Gastroesophageal sphincter (tissue), 4 donors: ENCODE results near the gene MPST. TPM values are rescaled to one million over a fixed set of nuclear protein-coding genes. Genes with fewer than 3 reads are reported as not detected.

ENCODE experiments used
- ATAC-seq: fragments of 150-250 bp; one replicate; pipeline ENCODE4 v1.9.1; 2016; ENCODE audit warnings: mild to moderate bottlenecking, moderate library complexity
- H3K27ac ChIP-seq, 4 donors: fragments of 200-600 bp; sonication (generic) in 3 of 4; 1 replicate in 3 of 4; 2 replicates in 1 of 4; pipeline ENCODE4 v1.5.1; 2016 to 2019
- H3K27me3 ChIP-seq: fragments of 200-600 bp; sonication (generic); one replicate; pipeline ENCODE4 v1.5.1; 2019
- H3K36me3 ChIP-seq, 2 donors: fragments of 200-600 bp; sonication (generic); one replicate each; pipeline ENCODE4 v1.5.1; 2019; ENCODE audit warnings: control low read depth in 1 of 2
- H3K4me1 ChIP-seq, 3 donors: fragments of 200-600 bp; sonication (generic); 1 replicate in 2 of 3; 2 replicates in 1 of 3; pipeline ENCODE4 v1.5.1; 2016 to 2019; ENCODE audit warnings: control low read depth in 2 of 3
- H3K4me3 ChIP-seq, 2 donors: fragments of 200-600 bp; sonication (generic); one replicate each; pipeline ENCODE4 v1.5.1; 2019; ENCODE audit warnings: mild to moderate bottlenecking in 1 of 2, moderate library complexity in 1 of 2
- H3K9me3 ChIP-seq, 3 donors: fragments of 200-600 bp; sonication (generic); one replicate each; pipeline ENCODE4 v1.5.1; 2017 to 2019; ENCODE audit warnings: control low read depth in 2 of 3
- CTCF ChIP-seq, 4 experiments: fragments of 200-600 bp in 2 of 4; fragments of 450-650 bp in 2 of 4; sonication (generic) in 1 of 4; IDR thresholded peaks; one replicate each; pipeline ENCODE4 v1.5.1; 2017 to 2019; ENCODE audit warnings: antibody characterized with exemption in 4 of 4, mild to moderate bottlenecking in 2 of 4, moderate library complexity in 2 of 4
- EP300 ChIP-seq: sonication (generic); formaldehyde crosslinking; IDR thresholded peaks from one replicate; pipeline ENCODE4 v1.6.1; 2017; ENCODE audit warnings: antibody characterized with exemption, mild to moderate bottlenecking
- POLR2A ChIP-seq, 2 donors: fragments of 450-650 bp; IDR thresholded peaks; one replicate each; pipeline ENCODE4 v1.6.1; 2017; ENCODE audit warnings: antibody characterized with exemption in 2 of 2, mild to moderate bottlenecking in 2 of 2, moderate library complexity in 1 of 2
- POLR2AphosphoS5 ChIP-seq: sonication (generic); formaldehyde crosslinking; IDR thresholded peaks from one replicate; pipeline ENCODE4 v1.6.1; 2017; ENCODE audit warnings: antibody characterized with exemption
- WGBS, 2 donors: methylation state at CpG; one replicate each; pipeline ENCODE4 v1.1.5; 2018; ENCODE audit warnings: low coverage in 1 of 2; 5-methylcytosine and 5-hydroxymethylcytosine counted together
- total RNA-seq, 4 donors: library from RNA; depleted of rRNA; stranded (reverse); fragments of >200 nt; gene quantifications; one replicate each; pipeline ENCODE4 v1.1.0, GENCODE V29; 2016

The MPST gene
- total RNA-seq, 4 donors from 2014 or later = 102 to 144 (median 113) TPM

GRCh38 chr22:37012956-37013355 lies 6.6 kb upstream of the MPST start:
- TF ChIP-seq EP300 = no peak
- TF ChIP-seq CTCF (IDR thresholded peaks at IDR 0.05) = no peak
- no peak for TF ChIP-seq POLR2AphosphoS5
- TF ChIP-seq POLR2A (IDR thresholded peaks at IDR 0.05) = no peak
- Histone ChIP-seq H3K4me3 (no peak overlapping the region), H3K27ac (peak overlapping the region in 1 of 4 donors; percentile 7), H3K36me3 (peaks cover 0 to 26% of the 10 kb centered on the region in 2 donors), H3K27me3 (no peaks in the 10 kb centered on the region), H3K4me1 (peaks cover 0 to 54% (median 26%) of the 10 kb centered on the region in 3 donors), H3K9me3 (no peaks in the 10 kb centered on the region)
- ATAC-seq = no peak
- WGBS, 2 donors = 80 to 85% methylated on average over 5 to 9 of the region's 10 CpGs

GRCh38 chr22:37014415-37014806 lies 5.1 kb upstream of the MPST start:
- H3K36me3 ChIP-seq = peaks cover 0 to 29% of the 10 kb centered on the region in 2 donors
- H3K27ac ChIP-seq = peak overlapping the region in 1 of 4 donors; percentile 41
- H3K9me3 ChIP-seq = no peaks in the 10 kb centered on the region
- H3K4me3 ChIP-seq = no peak overlapping the region
- no peaks in the 10 kb centered on the region for H3K27me3 ChIP-seq
- 33 to 54% methylated on average over 1 to 2 of the region's 4 CpGs for WGBS, 2 donors
- TF ChIP-seq POLR2A (IDR thresholded peaks at IDR 0.05) = no peak
- no peak for TF ChIP-seq EP300
- no peak for TF ChIP-seq CTCF (IDR thresholded peaks at IDR 0.05)
- TF ChIP-seq POLR2AphosphoS5 = no peak
- ATAC-seq = no peak
- peaks cover 0 to 64% (median 33%) of the 10 kb centered on the region in 3 donors for H3K4me1 ChIP-seq

- Histone ChIP-seq H3K4me1 (peaks cover 0 to 64% (median 33%) of the 10 kb centered on the region in 3 donors), H3K9me3 (no peaks in the 10 kb centered on the region), H3K27ac (peak overlapping the region in 1 of 4 donors; percentile 41), H3K36me3 (peaks cover 0 to 29% of the 10 kb centered on the region in 2 donors), H3K27me3 (no peaks in the 10 kb centered on the region), H3K4me3 (no peak overlapping the region)
- WGBS, 2 donors = 80 to 83% methylated on average over 2 to 4 of the region's 12 CpGs
- ATAC-seq = no peak
- TF ChIP-seq POLR2A (IDR thresholded peaks at IDR 0.05) (no peak), CTCF (IDR thresholded peaks at IDR 0.05) (no peak), POLR2AphosphoS5 (no peak), EP300 (no peak)
Observed at GRCh38 chr22:37014835-37015586, 4.5 kb upstream of the MPST start.

GRCh38 chr22:37015587-37015878 lies 4.0 kb upstream of the MPST start:
- H3K4me3 ChIP-seq = no peak overlapping the region
- 100% methylated on average over 1 of the region's 4 CpGs for WGBS, 2 donors
- H3K36me3 ChIP-seq = peaks cover 0 to 28% of the 10 kb centered on the region in 2 donors
- TF ChIP-seq CTCF (IDR thresholded peaks at IDR 0.05) (no peak), POLR2A (IDR thresholded peaks at IDR 0.05) (no peak), POLR2AphosphoS5 (no peak), EP300 (no peak)
- H3K4me1 ChIP-seq = peaks cover 0 to 68% (median 35%) of the 10 kb centered on the region in 3 donors
- ATAC-seq = no peak
- H3K9me3 ChIP-seq = no peaks in the 10 kb centered on the region
- no peak overlapping the region for H3K27ac ChIP-seq
- no peaks in the 10 kb centered on the region for H3K27me3 ChIP-seq
